ENCODE data around the gene GALNT11. TPM values are rescaled to one million over a fixed set of nuclear protein-coding genes. Genes with fewer than 3 reads are reported as not detected.
A peak's percentile ranks its signal among the peaks of the same experiment; 100 is the strongest.
"Not testable (repeated sequence)": the region's sequence is repeated elsewhere in the genome, so short reads cannot be mapped to it uniquely, and the experiment has no call there.

GALNT11 gene
- total RNA-seq, 3 donors from 2014 or later = 57.1 to 65.7 (median 58.7) TPM

DNA sequence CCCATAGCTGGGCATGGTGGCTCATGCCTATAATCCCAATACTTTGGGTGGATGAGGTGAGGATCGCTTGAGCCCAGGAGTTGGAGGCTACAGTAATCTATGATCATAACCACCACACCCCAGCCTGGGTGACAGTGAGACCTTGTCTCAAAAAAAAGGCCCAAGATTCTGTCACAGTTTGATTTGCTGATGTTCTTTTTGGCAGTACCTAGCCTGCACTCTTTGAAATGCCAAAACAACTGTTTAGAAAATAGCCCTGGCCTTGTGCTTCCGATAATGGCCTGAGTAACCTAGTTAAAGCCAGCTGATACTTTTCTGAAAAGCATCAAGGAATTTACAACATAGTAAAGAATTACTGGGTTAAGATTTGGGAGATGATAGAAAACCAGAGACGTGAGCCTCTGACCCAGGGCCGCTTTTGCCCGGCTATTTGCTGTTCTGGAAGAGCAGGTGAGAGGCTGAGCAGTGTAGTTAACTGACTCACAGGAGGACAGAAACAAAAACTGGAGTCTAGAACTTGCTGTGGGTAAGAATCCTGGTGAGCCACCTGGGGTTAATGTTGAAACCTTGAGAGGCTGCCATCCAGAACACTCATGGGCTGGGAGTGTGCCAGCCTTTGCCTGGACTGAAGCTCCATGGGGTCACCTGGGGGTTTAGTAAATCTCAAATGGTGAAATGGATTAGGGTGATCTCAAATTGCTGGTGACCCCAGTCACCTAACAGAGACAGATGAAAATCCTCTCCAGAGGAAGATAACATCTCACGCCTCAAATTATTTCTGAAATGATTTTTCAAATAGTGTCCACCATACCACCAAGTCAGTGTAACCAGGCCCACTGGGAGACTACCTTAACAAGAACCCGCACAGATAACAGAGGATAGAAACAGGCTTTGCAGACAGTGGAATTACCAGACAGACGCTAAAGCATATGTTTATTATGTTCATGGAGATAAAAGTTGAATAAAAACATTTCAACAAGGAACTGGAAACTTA lies 51.8 kb downstream of the GALNT11 start:
- Histone ChIP-seq H3K27ac (no peak overlapping the region), H3K9me3 (no peaks in the 10 kb centered on the region), H3K36me3 (no peaks in the 10 kb centered on the region), H3K27me3 (no peaks in the 10 kb centered on the region), H3K4me3 (no peak overlapping the region), H3K4me1 (peaks cover 0 to 5% of the 10 kb centered on the region in 2 donors)
- intact Hi-C loops (cut with DNase I; ENCODE audit: low total_unique reads) = no loop called here
- TF ChIP-seq, protein P1, sequence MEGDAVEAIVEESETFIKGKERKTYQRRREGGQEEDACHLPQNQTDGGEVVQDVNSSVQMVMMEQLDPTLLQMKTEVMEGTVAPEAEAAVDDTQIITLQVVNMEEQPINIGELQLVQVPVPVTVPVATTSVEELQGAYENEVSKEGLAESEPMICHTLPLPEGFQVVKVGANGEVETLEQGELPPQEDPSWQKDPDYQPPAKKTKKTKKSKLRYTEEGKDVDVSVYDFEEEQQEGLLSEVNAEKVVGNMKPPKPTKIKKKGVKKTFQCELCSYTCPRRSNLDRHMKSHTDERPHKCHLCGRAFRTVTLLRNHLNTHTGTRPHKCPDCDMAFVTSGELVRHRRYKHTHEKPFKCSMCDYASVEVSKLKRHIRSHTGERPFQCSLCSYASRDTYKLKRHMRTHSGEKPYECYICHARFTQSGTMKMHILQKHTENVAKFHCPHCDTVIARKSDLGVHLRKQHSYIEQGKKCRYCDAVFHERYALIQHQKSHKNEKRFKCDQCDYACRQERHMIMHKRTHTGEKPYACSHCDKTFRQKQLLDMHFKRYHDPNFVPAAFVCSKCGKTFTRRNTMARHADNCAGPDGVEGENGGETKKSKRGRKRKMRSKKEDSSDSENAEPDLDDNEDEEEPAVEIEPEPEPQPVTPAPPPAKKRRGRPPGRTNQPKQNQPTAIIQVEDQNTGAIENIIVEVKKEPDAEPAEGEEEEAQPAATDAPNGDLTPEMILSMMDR (IDR thresholded peaks at IDR 0.05) = no peak
- TF ChIP-seq POLR2A (IDR thresholded peaks at IDR 0.05) = no peak
- TF ChIP-seq POLR2AphosphoS5 (IDR thresholded peaks at IDR 0.05) = no peak
- no peak for DNase-seq (ENCODE audit: low spot score in 2 of 2)

DNA sequence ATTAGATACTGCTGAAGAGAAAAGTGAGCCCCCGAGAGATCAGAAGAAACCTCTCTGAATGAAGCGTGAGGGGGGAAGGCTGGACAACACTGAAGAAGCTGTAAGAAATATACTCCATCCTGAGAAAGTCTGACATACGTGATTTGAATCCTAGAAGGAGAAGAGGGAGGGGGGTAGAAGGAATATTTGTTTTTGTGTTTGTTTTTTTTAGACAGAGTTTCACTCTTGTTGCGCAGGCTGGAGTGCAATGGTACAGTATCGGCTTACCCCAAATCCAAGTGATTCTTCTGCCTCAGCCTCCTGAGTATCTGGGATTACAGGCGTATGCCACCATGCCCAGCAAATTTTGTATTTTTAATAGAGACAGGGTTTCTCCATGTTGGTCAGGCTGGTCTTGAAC lies 52.6 kb downstream of the GALNT11 start:
- peaks cover 0 to 5% of the 10 kb centered on the region in 2 donors for H3K4me1 ChIP-seq
- H3K36me3 ChIP-seq = no peaks in the 10 kb centered on the region
- no peak overlapping the region for H3K4me3 ChIP-seq
- no peak for DNase-seq (ENCODE audit: low spot score in 2 of 2)
- H3K27me3 ChIP-seq = no peaks in the 10 kb centered on the region
- H3K9me3 ChIP-seq = no peaks in the 10 kb centered on the region
- intact Hi-C loops (cut with DNase I; ENCODE audit: low total_unique reads) = no loop called here
- H3K27ac ChIP-seq = no peak overlapping the region
- TF ChIP-seq POLR2AphosphoS5 (IDR thresholded peaks at IDR 0.05) (no peak), POLR2A (IDR thresholded peaks at IDR 0.05) (no peak)
- TF ChIP-seq, protein P1 (IDR thresholded peaks at IDR 0.05) = no peak

DNA sequence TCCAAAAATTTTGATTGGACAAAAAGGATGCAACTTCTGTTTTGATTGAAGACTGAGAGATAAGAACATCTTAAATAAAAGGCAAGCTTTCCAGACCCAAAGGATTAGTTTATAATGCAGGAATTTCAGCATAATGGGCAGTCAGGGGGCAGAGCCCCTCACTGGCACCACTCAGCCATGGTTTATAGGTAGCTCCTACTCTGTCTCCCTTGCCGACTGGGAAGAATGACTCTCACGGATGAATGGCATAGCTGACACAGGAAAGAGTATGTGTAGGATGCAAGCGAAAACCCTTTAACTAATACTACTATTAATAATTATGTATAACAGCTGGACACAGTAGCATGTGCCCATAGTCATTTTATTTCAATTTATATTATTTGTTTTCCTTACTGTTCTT lies 53.3 kb downstream of the GALNT11 start:
- H3K27ac ChIP-seq = no peak overlapping the region
- H3K4me1 ChIP-seq = peaks cover 0 to 5% of the 10 kb centered on the region in 2 donors
- TF ChIP-seq POLR2A (IDR thresholded peaks at IDR 0.05) (no peak), POLR2AphosphoS5 (IDR thresholded peaks at IDR 0.05) (no peak)
- TF ChIP-seq, protein P1 (IDR thresholded peaks at IDR 0.05) = no peak
- H3K4me3 ChIP-seq = no peak overlapping the region
- H3K9me3 ChIP-seq = no peaks in the 10 kb centered on the region
- intact Hi-C loops (cut with DNase I; ENCODE audit: low total_unique reads) = no loop called here
- no peaks in the 10 kb centered on the region for H3K36me3 ChIP-seq
- H3K27me3 ChIP-seq = no peaks in the 10 kb centered on the region
- DNase-seq (ENCODE audit: low spot score in 2 of 2) = no peak

DNA sequence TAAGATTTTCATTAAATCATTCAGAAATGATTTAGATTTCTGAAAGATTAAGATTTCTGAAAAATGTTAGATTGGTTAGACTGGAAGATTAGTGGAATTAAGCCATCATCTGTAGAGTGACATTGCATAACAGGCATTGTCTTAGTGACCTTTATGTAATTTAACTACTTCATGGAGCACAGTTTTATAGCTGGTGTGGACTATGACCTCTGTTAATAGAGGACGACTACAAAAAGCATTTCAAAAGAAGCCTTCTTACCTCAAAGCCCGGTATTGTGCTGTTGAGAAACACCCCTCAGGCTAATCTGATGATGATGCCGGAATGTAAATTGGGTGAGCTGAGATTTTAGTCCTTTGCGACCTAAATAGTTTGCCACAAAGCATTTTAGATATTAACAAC lies 55.6 kb downstream of the GALNT11 start:
- Histone ChIP-seq H3K9me3 (no peaks in the 10 kb centered on the region), H3K27me3 (no peaks in the 10 kb centered on the region), H3K4me1 (peaks cover 0 to 5% of the 10 kb centered on the region in 2 donors), H3K27ac (peak overlapping the region in 1 of 2 donors; percentile 64), H3K4me3 (no peak overlapping the region), H3K36me3 (no peaks in the 10 kb centered on the region)
- intact Hi-C loops (cut with DNase I; ENCODE audit: low total_unique reads) = no loop called here
- no peak for TF ChIP-seq POLR2A (IDR thresholded peaks at IDR 0.05)
- TF ChIP-seq, protein P1 (IDR thresholded peaks at IDR 0.05) = no peak
- TF ChIP-seq POLR2AphosphoS5 (IDR thresholded peaks at IDR 0.05) = no peak
- no peak for DNase-seq (ENCODE audit: low spot score in 2 of 2)

DNA sequence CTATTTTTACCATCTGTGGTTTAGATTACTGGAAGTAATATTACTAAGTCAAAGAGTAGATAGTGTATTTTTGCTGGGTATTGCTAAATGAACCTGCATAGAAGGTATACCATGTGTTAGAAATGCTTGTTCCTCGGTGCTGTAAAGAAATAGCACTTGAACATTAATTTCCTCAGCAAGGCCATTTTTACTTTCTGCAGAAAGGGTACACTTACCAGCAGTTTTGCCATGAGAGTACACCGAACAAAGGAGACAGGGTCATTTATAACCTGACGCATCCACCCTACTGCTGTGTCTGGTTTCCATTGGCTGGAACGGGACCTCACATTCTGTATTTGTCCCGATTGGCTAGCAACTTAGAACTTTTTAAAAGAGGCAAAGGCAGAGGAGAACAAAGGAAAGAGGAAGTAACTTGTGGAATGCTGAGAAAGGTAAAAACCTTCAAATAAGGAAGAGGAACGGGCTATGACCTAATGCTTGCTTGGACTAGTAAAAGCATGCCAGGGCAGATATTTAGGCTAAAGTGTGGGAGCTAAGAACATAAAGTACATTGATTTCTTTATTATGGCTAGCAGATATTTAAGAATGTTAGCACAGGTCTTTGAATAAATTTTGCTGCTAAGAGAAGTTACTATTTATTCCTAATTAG lies 56.7 kb downstream of the GALNT11 start:
- H3K9me3 ChIP-seq; intact Hi-C loops (cut with DNase I; ENCODE audit: low total_unique reads); H3K27me3 ChIP-seq: not testable (repeated sequence)

More for the DNA sequence above, 56.7 kb downstream of the GALNT11 start:
- DNase-seq (ENCODE audit: low spot score in 2 of 2); H3K4me1 ChIP-seq; H3K36me3 ChIP-seq; H3K4me3 ChIP-seq: not testable (repeated sequence)
- peak overlapping the region; percentile 15 to 64 for H3K27ac ChIP-seq

All from breast epithelium (tissue), 4 donors.